ENCODE data around the gene CNTN4. TPM values are rescaled to one million over a fixed set of nuclear protein-coding genes. Genes with fewer than 3 reads are reported as not detected.

Gene CNTN4
- total and polyA plus RNA-seq, 4 donors: 1.5 to 30.7 (median 5.7) TPM

GRCh38 chr3:2937055-2937454, 838.4 kb downstream of the CNTN4 start:
- ATAC-seq (ENCODE audit: insufficient read depth, low FRiP score) (no peak), DNase-seq (no peak)
- no peaks in the 10 kb centered on the region for H3K36me3 ChIP-seq (ENCODE audit: control insufficient read depth in 4 of 4, insufficient read depth in 4 of 4, low read length in 4 of 4)
- WGBS, 2 donors: 57 to 60% methylated on average over 2 of the region's 2 CpGs
- H3K9ac ChIP-seq (ENCODE audit: insufficient read depth in 1 of 2, low read length in 2 of 2): no peak overlapping the region
- no peak overlapping the region for H3K4me3 ChIP-seq
- H3K27me3 ChIP-seq (ENCODE audit: control insufficient read depth in 3 of 3, insufficient read depth in 3 of 3, low read length in 2 of 3): no peaks in the 10 kb centered on the region
- no peak for TF ChIP-seq CTCF (IDR thresholded peaks at IDR 0.05; ENCODE audit: control extremely low read depth, extremely low read depth)
- H3K4me1 ChIP-seq (ENCODE audit: control insufficient read depth in 5 of 5, insufficient read depth in 5 of 5, low read length in 5 of 5): no peaks in the 10 kb centered on the region
- H3K9me3 ChIP-seq (ENCODE audit: control insufficient read depth in 4 of 4, insufficient read depth in 3 of 4, low read length in 3 of 4): peaks cover 0 to 2% (median 0%) of the 10 kb centered on the region in 4 donors
- H3K27ac ChIP-seq (ENCODE audit: low read depth in 1 of 2, low read length in 1 of 2): no peak overlapping the region

- Histone ChIP-seq H3K36me3 (ENCODE audit: control insufficient read depth in 4 of 4, insufficient read depth in 4 of 4, low read length in 4 of 4) (no peaks in the 10 kb centered on the region), H3K4me1 (ENCODE audit: control insufficient read depth in 5 of 5, insufficient read depth in 5 of 5, low read length in 5 of 5) (no peaks in the 10 kb centered on the region), H3K27me3 (ENCODE audit: control insufficient read depth in 3 of 3, insufficient read depth in 3 of 3, low read length in 2 of 3) (no peaks in the 10 kb centered on the region), H3K4me3 (no peak overlapping the region), H3K27ac (ENCODE audit: low read depth in 1 of 2, low read length in 1 of 2) (no peak overlapping the region), H3K9me3 (ENCODE audit: control insufficient read depth in 4 of 4, insufficient read depth in 3 of 4, low read length in 3 of 4) (peaks cover 0 to 2% (median 0%) of the 10 kb centered on the region in 4 donors), H3K9ac (ENCODE audit: insufficient read depth in 1 of 2, low read length in 2 of 2) (no peak overlapping the region)
- ATAC-seq (ENCODE audit: insufficient read depth, low FRiP score): no peak
- 18 to 26% methylated on average over 2 of the region's 2 CpGs for WGBS, 2 donors
- no peak for TF ChIP-seq CTCF (IDR thresholded peaks at IDR 0.05; ENCODE audit: control extremely low read depth, extremely low read depth)
- peak in 2 of 3 donors; percentile 25 to 49 for DNase-seq
Measured at GRCh38 chr3:2937592-2937991, 838.9 kb downstream of the CNTN4 start.

GRCh38 chr3:2938711-2939110, 840.0 kb downstream of the CNTN4 start:
- ATAC-seq (ENCODE audit: insufficient read depth, low FRiP score) (no peak), DNase-seq (no peak)
- H3K4me1 ChIP-seq (ENCODE audit: control insufficient read depth in 5 of 5, insufficient read depth in 5 of 5, low read length in 5 of 5): no peaks in the 10 kb centered on the region
- peaks cover 0 to 2% (median 0%) of the 10 kb centered on the region in 4 donors for H3K9me3 ChIP-seq (ENCODE audit: control insufficient read depth in 4 of 4, insufficient read depth in 3 of 4, low read length in 3 of 4)
- H3K27ac ChIP-seq (ENCODE audit: low read depth in 1 of 2, low read length in 1 of 2): no peak overlapping the region
- H3K4me3 ChIP-seq: no peak overlapping the region
- H3K36me3 ChIP-seq (ENCODE audit: control insufficient read depth in 4 of 4, insufficient read depth in 4 of 4, low read length in 4 of 4): no peaks in the 10 kb centered on the region
- 71 to 80% methylated on average over 1 of the region's 1 CpG for WGBS, 2 donors
- no peak for TF ChIP-seq CTCF (IDR thresholded peaks at IDR 0.05; ENCODE audit: control extremely low read depth, extremely low read depth)
- no peaks in the 10 kb centered on the region for H3K27me3 ChIP-seq (ENCODE audit: control insufficient read depth in 3 of 3, insufficient read depth in 3 of 3, low read length in 2 of 3)
- no peak overlapping the region for H3K9ac ChIP-seq (ENCODE audit: insufficient read depth in 1 of 2, low read length in 2 of 2)

- peaks cover 0 to 2% (median 0%) of the 10 kb centered on the region in 4 donors for H3K9me3 ChIP-seq (ENCODE audit: control insufficient read depth in 4 of 4, insufficient read depth in 3 of 4, low read length in 3 of 4)
- no peak overlapping the region for H3K9ac ChIP-seq (ENCODE audit: insufficient read depth in 1 of 2, low read length in 2 of 2)
- no peaks in the 10 kb centered on the region for H3K27me3 ChIP-seq (ENCODE audit: control insufficient read depth in 3 of 3, insufficient read depth in 3 of 3, low read length in 2 of 3)
Measured at GRCh38 chr3:2940062-2940461, 841.4 kb downstream of the CNTN4 start.

More at GRCh38 chr3:2940062-2940461, 841.4 kb downstream of the CNTN4 start:
- no peak for DNase-seq
- Histone ChIP-seq H3K36me3 (ENCODE audit: control insufficient read depth in 4 of 4, insufficient read depth in 4 of 4, low read length in 4 of 4) (no peaks in the 10 kb centered on the region), H3K27ac (ENCODE audit: low read depth in 1 of 2, low read length in 1 of 2) (no peak overlapping the region), H3K4me1 (ENCODE audit: control insufficient read depth in 5 of 5, insufficient read depth in 5 of 5, low read length in 5 of 5) (no peaks in the 10 kb centered on the region), H3K4me3 (no peak overlapping the region)
- ATAC-seq (ENCODE audit: insufficient read depth, low FRiP score): no peak
- TF ChIP-seq CTCF (IDR thresholded peaks at IDR 0.05; ENCODE audit: control extremely low read depth, extremely low read depth): no peak
- WGBS, 2 donors: 92 to 95% methylated on average over 2 of the region's 2 CpGs
